Upper lobe of left lung (tissue), 4 donors: ENCODE data around the gene FIBCD1.

Experiments used
- EP300 ChIP-seq, 4 donors: sonication (generic); formaldehyde crosslinking; IDR thresholded peaks; one replicate each; pipeline ENCODE4 v1.5.1; 2017; ENCODE audit warnings: antibody characterized with exemption in 4 of 4, control low read depth in 2 of 4
- POLR2A ChIP-seq, 4 donors: fragments of 450-650 bp; IDR thresholded peaks; one replicate each; pipeline ENCODE4 v1.5.1; 2016 to 2017; ENCODE audit warnings: antibody characterized with exemption in 4 of 4, mild to moderate bottlenecking in 2 of 4
- POLR2AphosphoS5 ChIP-seq, 2 donors: sonication (generic); formaldehyde crosslinking; IDR thresholded peaks; one replicate each; pipeline ENCODE4 v1.5.1; 2017; ENCODE audit warnings: antibody characterized with exemption in 2 of 2
- TF ChIP-seq, protein P1 (sequence below), 6 experiments: fragments of 450-650 bp in 4 of 6; fragments of 200-600 bp in 2 of 6; sonication (generic) in 2 of 6; IDR thresholded peaks; one replicate each; pipeline ENCODE4 v1.5.1; 2016 to 2019; ENCODE audit warnings: antibody characterized with exemption in 6 of 6

DNA sequence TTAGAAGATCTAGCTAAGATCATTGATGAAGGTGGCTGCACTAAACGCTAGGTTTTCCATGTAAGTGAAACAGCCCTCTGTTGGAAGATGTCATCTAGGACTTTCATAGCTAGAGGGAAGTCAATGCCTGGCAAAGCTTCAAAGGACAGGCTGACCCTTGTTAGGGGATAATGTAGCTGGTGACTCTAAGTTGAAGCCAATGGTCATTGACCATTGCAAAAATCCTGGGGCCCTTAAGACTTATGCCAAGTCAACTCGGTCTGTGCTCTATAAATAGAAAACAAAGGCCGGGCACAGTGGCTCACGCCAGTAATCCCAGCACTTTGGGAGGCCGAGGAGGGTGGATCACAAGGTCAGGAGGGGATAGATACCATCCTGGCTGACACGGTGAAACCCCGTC lies 26.6 kb upstream of the FIBCD1 start:
- TF ChIP-seq POLR2AphosphoS5 (IDR thresholded peaks at IDR 0.05) = no peak
- TF ChIP-seq, protein P1, sequence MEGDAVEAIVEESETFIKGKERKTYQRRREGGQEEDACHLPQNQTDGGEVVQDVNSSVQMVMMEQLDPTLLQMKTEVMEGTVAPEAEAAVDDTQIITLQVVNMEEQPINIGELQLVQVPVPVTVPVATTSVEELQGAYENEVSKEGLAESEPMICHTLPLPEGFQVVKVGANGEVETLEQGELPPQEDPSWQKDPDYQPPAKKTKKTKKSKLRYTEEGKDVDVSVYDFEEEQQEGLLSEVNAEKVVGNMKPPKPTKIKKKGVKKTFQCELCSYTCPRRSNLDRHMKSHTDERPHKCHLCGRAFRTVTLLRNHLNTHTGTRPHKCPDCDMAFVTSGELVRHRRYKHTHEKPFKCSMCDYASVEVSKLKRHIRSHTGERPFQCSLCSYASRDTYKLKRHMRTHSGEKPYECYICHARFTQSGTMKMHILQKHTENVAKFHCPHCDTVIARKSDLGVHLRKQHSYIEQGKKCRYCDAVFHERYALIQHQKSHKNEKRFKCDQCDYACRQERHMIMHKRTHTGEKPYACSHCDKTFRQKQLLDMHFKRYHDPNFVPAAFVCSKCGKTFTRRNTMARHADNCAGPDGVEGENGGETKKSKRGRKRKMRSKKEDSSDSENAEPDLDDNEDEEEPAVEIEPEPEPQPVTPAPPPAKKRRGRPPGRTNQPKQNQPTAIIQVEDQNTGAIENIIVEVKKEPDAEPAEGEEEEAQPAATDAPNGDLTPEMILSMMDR (IDR thresholded peaks at IDR 0.05) = no peak
- no peak for TF ChIP-seq POLR2A (IDR thresholded peaks at IDR 0.05)
- TF ChIP-seq EP300 (IDR thresholded peaks at IDR 0.05) = no peak
